ENCODE data around the gene CASP9. TPM values are rescaled to one million over a fixed set of nuclear protein-coding genes. Genes with fewer than 3 reads are reported as not detected.
A peak's percentile ranks its signal among the peaks of the same experiment; 100 is the strongest.
"Not testable (repeated sequence)": the region's sequence is repeated elsewhere in the genome, so short reads cannot be mapped to it uniquely, and the experiment has no call there.

The CASP9 gene
- total RNA-seq, 6 donors from 2014 or later = 11.9 to 40.9 (median 15.0) TPM

DNA sequence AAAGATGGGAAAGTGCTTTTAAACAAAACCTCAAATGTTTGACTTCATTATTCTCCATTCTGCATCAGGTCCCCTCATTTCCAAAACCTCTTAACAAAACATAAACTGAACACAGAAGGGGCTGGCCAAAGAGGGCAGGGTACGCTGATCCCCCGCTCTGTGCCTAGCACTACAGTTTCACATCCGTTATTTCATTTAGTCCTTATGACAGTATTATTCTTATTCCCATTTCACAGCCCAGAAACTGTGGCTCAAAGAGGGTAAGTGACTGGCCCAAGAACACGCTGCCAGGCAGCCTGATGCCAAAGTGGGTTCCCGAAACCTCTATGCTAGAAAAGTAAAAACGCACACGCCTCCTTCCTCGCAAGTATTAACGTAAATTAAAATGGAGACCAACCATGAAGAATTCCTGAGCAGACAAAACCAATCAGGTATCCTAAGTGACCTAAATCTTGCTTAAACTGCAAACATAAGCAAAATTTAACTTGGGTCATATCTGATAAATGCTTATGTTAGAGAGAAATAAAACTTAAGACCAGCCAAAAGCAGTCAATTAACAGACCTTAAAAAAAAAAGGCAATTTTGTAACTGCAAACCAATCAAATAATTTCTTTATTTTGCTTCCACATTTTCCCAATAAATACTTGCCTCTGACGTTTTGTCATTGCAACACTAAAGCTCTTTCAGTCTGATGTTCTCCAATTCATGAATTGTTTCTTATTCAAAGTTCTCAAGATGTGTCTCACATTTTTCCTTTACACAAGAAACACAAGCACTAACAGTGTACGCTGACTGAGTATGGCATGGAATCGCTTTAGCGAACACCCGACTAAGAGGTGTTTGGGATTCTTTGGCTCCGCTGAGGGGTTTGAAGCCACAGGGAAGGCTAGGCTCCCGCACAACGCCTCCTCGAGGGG is 653 bp downstream of the CASP9 start:
- peak overlapping the region; percentile 65 to 96 (median 78) for H3K4me3 ChIP-seq
- no peaks in the 10 kb centered on the region for H3K36me3 ChIP-seq
- peaks cover 27 to 40% (median 30%) of the 10 kb centered on the region in 4 donors for H3K4me1 ChIP-seq
- no peak for ATAC-seq (ENCODE audit: low FRiP score in 2 of 2)
- no peaks in the 10 kb centered on the region for H3K9me3 ChIP-seq
- TF ChIP-seq POLR2A (IDR thresholded peaks at IDR 0.05) (peak in 1 of 4 donors; percentile 6), POLR2AphosphoS5 (IDR thresholded peaks at IDR 0.05) (no peak), EP300 (IDR thresholded peaks at IDR 0.05) (no peak)
- TF ChIP-seq, protein P1, sequence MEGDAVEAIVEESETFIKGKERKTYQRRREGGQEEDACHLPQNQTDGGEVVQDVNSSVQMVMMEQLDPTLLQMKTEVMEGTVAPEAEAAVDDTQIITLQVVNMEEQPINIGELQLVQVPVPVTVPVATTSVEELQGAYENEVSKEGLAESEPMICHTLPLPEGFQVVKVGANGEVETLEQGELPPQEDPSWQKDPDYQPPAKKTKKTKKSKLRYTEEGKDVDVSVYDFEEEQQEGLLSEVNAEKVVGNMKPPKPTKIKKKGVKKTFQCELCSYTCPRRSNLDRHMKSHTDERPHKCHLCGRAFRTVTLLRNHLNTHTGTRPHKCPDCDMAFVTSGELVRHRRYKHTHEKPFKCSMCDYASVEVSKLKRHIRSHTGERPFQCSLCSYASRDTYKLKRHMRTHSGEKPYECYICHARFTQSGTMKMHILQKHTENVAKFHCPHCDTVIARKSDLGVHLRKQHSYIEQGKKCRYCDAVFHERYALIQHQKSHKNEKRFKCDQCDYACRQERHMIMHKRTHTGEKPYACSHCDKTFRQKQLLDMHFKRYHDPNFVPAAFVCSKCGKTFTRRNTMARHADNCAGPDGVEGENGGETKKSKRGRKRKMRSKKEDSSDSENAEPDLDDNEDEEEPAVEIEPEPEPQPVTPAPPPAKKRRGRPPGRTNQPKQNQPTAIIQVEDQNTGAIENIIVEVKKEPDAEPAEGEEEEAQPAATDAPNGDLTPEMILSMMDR (IDR thresholded peaks at IDR 0.05) = no peak
- DNase-seq = no peak
- no peaks in the 10 kb centered on the region for H3K27me3 ChIP-seq
- 42 to 52% methylated on average over 15 to 17 of the region's 18 CpGs for WGBS, 2 donors
- H3K27ac ChIP-seq = peak overlapping the region; percentile 96 to 100 (median 96)

GRCh38 chr1:15522551-15522950 is 1.5 kb downstream of the CASP9 start:
- ATAC-seq (ENCODE audit: low FRiP score in 2 of 2) (no peak), DNase-seq (no peak)
- no peaks in the 10 kb centered on the region for H3K9me3 ChIP-seq
- WGBS, 2 donors = 100% methylated on average over 1 to 4 of the region's 4 CpGs
- TF ChIP-seq POLR2AphosphoS5 (IDR thresholded peaks at IDR 0.05) = no peak
- H3K4me1 ChIP-seq = peaks cover 23 to 32% (median 24%) of the 10 kb centered on the region in 4 donors
- no peaks in the 10 kb centered on the region for H3K27me3 ChIP-seq
- H3K36me3 ChIP-seq = peaks cover 0 to 5% (median 0%) of the 10 kb centered on the region in 4 donors
- H3K4me3 ChIP-seq = no peak overlapping the region
- peak overlapping the region in 1 of 4 donors; percentile 96 for H3K27ac ChIP-seq

GRCh38 chr1:15521206-15521906 is 2.7 kb downstream of the CASP9 start:
- H3K9me3 ChIP-seq; H3K4me3 ChIP-seq; DNase-seq; H3K27ac ChIP-seq; H3K27me3 ChIP-seq; ATAC-seq (ENCODE audit: low FRiP score in 2 of 2): not testable (repeated sequence)
- Histone ChIP-seq H3K36me3 (peaks cover 0 to 13% (median 3%) of the 10 kb centered on the region in 4 donors), H3K4me1 (peaks cover 18 to 27% (median 19%) of the 10 kb centered on the region in 4 donors)
- WGBS, 2 donors = 88 to 92% methylated on average over 17 of the region's 17 CpGs

DNA sequence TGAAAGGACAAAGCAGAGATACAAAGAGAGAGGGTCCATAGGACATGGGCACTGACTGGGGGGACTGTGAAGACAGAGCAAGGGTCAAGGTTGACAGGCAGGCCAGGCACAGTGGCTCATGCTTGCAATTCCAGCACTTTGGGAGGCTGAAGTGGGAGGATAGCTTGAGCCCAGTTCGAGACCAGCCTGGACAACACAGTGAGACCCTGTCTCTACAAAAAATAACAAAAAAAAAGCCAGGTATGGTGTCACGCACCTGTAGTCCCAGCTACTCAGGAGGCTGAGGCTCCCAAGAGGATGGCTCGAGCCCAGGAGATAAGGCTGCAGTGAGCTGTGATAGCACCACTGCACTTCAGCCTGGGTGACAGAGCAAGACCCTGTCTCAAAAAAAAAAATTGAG is 4.4 kb downstream of the CASP9 start:
- Histone ChIP-seq H3K27ac (no peak overlapping the region), H3K27me3 (no peaks in the 10 kb centered on the region), H3K36me3 (peaks cover 0 to 13% (median 3%) of the 10 kb centered on the region in 4 donors), H3K4me1 (peaks cover 8 to 15% (median 10%) of the 10 kb centered on the region in 4 donors), H3K4me3 (no peak overlapping the region), H3K9me3 (no peaks in the 10 kb centered on the region)
- WGBS, 2 donors = 97 to 98% methylated on average over 3 of the region's 3 CpGs
- DNase-seq (no peak), ATAC-seq (ENCODE audit: low FRiP score in 2 of 2) (no peak)
- TF ChIP-seq EP300 (IDR thresholded peaks at IDR 0.05) (no peak), POLR2A (IDR thresholded peaks at IDR 0.05) (no peak), POLR2AphosphoS5 (IDR thresholded peaks at IDR 0.05) (no peak)
- TF ChIP-seq, protein P1 (IDR thresholded peaks at IDR 0.05) = no peak

DNA sequence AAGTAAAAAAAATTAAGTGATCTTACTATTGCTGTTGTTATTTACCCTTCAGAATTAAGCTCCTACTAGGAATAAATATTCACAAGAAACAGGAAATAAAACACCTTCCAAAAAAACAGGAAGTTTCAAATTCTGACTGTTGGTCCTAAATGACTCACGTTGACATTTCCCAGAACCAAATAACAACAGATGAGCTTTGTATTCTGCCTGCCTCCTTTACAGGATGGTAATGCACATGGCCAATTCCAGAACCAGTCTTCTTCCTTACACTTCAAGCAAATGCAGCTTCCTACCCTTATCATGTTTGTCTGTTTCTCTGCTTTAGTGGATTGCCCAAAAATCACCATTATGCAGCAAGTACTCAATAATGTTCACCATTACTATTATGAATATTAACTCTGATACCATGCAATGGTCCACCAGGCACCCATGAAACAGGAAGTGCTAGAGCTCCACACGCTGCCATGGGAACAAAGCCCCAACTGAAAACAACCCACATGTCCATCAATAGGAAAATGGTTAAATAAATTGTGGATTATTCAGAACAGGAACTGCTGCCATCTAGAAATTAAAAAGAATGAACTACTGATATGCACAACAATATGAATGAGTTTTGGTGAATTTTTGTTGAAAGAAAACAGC is 8.9 kb downstream of the CASP9 start:
- 46 to 55% methylated on average over 2 of the region's 2 CpGs for WGBS, 2 donors
- Histone ChIP-seq H3K27ac (no peak overlapping the region), H3K4me1 (peaks cover 0 to 3% (median 0%) of the 10 kb centered on the region in 4 donors), H3K4me3 (no peak overlapping the region), H3K36me3 (peaks cover 0 to 22% (median 6%) of the 10 kb centered on the region in 4 donors), H3K27me3 (no peaks in the 10 kb centered on the region), H3K9me3 (no peaks in the 10 kb centered on the region)
- DNase-seq (no peak), ATAC-seq (ENCODE audit: low FRiP score in 2 of 2) (no peak)
- TF ChIP-seq POLR2AphosphoS5 (IDR thresholded peaks at IDR 0.05) (no peak), EP300 (IDR thresholded peaks at IDR 0.05) (no peak), POLR2A (IDR thresholded peaks at IDR 0.05) (no peak)
- TF ChIP-seq, protein P1 (IDR thresholded peaks at IDR 0.05) = no peak

- not testable (repeated sequence) for DNase-seq; ATAC-seq (ENCODE audit: low FRiP score in 2 of 2); H3K9me3 ChIP-seq; H3K4me3 ChIP-seq; H3K27ac ChIP-seq; H3K27me3 ChIP-seq; H3K4me1 ChIP-seq
- peaks cover 0 to 22% (median 6%) of the 10 kb centered on the region in 4 donors for H3K36me3 ChIP-seq
- 92 to 97% methylated on average over 5 of the region's 5 CpGs for WGBS, 2 donors
Measured at GRCh38 chr1:15514557-15514956, 9.5 kb downstream of the CASP9 start.
